Astrocyte (in vitro differentiated cells and primary cell): ENCODE results near the gene PATL2.

Source experiments
- EZH2 ChIP-seq: IDR thresholded peaks from 2 replicates; pipeline ENCODE4 v1.6.1; 2012; ENCODE audit warnings: mild to moderate bottlenecking, low read length, inconsistent platforms; ENCODE audit not compliant: insufficient read depth
- TF ChIP-seq, protein P1 (sequence below): IDR thresholded peaks from 2 replicates; pipeline ENCODE4 v1.5.1; 2011; ENCODE audit warnings: low read depth, mild to moderate bottlenecking, inconsistent platforms, low read length, moderate library complexity; ENCODE audit not compliant: insufficient read depth

GRCh38 chr15:44728576-44729407 lies 17.7 kb upstream of the PATL2 start:
- TF ChIP-seq, protein P1, sequence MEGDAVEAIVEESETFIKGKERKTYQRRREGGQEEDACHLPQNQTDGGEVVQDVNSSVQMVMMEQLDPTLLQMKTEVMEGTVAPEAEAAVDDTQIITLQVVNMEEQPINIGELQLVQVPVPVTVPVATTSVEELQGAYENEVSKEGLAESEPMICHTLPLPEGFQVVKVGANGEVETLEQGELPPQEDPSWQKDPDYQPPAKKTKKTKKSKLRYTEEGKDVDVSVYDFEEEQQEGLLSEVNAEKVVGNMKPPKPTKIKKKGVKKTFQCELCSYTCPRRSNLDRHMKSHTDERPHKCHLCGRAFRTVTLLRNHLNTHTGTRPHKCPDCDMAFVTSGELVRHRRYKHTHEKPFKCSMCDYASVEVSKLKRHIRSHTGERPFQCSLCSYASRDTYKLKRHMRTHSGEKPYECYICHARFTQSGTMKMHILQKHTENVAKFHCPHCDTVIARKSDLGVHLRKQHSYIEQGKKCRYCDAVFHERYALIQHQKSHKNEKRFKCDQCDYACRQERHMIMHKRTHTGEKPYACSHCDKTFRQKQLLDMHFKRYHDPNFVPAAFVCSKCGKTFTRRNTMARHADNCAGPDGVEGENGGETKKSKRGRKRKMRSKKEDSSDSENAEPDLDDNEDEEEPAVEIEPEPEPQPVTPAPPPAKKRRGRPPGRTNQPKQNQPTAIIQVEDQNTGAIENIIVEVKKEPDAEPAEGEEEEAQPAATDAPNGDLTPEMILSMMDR = no peak
- no peak for TF ChIP-seq EZH2
